Measurements from ENCODE around the gene PACSIN1. TPM values are rescaled to one million over a fixed set of nuclear protein-coding genes. Genes with fewer than 3 reads are reported as not detected.
"Not testable (repeated sequence)": the region's sequence is repeated elsewhere in the genome, so short reads cannot be mapped to it uniquely, and the experiment has no call there.

PACSIN1 gene
- total and polyA plus RNA-seq, 12 donors, result 0.77 to 11.2 (median 5.9) TPM

- DNase-seq (no peak), ATAC-seq (no peak)
- Histone ChIP-seq H3K27ac (no peak overlapping the region), H3K36me3 (no peaks in the 10 kb centered on the region), H3K27me3 (no peaks in the 10 kb centered on the region), H3K9me3 (no peaks in the 10 kb centered on the region), H3K4me1 (no peaks in the 10 kb centered on the region), H3K4me3 (no peak overlapping the region)
- 63 to 74% methylated on average over 7 of the region's 7 CpGs for WGBS, 2 donors
- TF ChIP-seq CTCF (IDR thresholded peaks at IDR 0.05), result no peak
- intact Hi-C loops (cut with DNase I), result no loop called here
Measured at GRCh38 chr6:34484899-34485298, 19.0 kb downstream of the PACSIN1 start.

- H3K36me3 ChIP-seq, result no peaks in the 10 kb centered on the region
- no peaks in the 10 kb centered on the region for H3K4me1 ChIP-seq
- no peak overlapping the region for H3K4me3 ChIP-seq
- peak overlapping the region in 1 of 10 donors; percentile 6 for H3K27ac ChIP-seq
- H3K9me3 ChIP-seq, result no peaks in the 10 kb centered on the region
- ATAC-seq (peak in 1 of 8 donors; percentile 43), DNase-seq (no peak)
- no peak for TF ChIP-seq CTCF (IDR thresholded peaks at IDR 0.05)
- H3K27me3 ChIP-seq, result no peaks in the 10 kb centered on the region
- intact Hi-C loops (cut with DNase I), result no loop called here
- 80 to 83% methylated on average over 14 of the region's 14 CpGs for WGBS, 2 donors
Measured at GRCh38 chr6:34485321-34486060, 19.6 kb downstream of the PACSIN1 start.

- no peak for DNase-seq
- Histone ChIP-seq H3K36me3 (no peaks in the 10 kb centered on the region), H3K27me3 (no peaks in the 10 kb centered on the region), H3K4me3 (no peak overlapping the region), H3K9me3 (no peaks in the 10 kb centered on the region), H3K27ac (no peak overlapping the region), H3K4me1 (no peaks in the 10 kb centered on the region)
- ATAC-seq, result peak in 1 of 8 donors; percentile 23
- no peak for TF ChIP-seq CTCF (IDR thresholded peaks at IDR 0.05)
- 68 to 81% methylated on average over 8 of the region's 8 CpGs for WGBS, 2 donors
- intact Hi-C loops (cut with DNase I), result no loop called here
Measured at GRCh38 chr6:34486106-34486740, 20.3 kb downstream of the PACSIN1 start.

GRCh38 chr6:34486886-34487285 is 21.0 kb downstream of the PACSIN1 start:
- ATAC-seq; H3K36me3 ChIP-seq; DNase-seq; H3K9me3 ChIP-seq; H3K27me3 ChIP-seq; H3K4me1 ChIP-seq; H3K4me3 ChIP-seq; H3K27ac ChIP-seq; intact Hi-C loops (cut with DNase I): not testable (repeated sequence)
- WGBS, 2 donors, result 91 to 93% methylated on average over 8 of the region's 8 CpGs

- Histone ChIP-seq H3K9me3 (no peaks in the 10 kb centered on the region), H3K36me3 (no peaks in the 10 kb centered on the region), H3K4me3 (no peak overlapping the region), H3K27me3 (no peaks in the 10 kb centered on the region), H3K27ac (no peak overlapping the region), H3K4me1 (no peaks in the 10 kb centered on the region)
- ATAC-seq (no peak), DNase-seq (no peak)
- no peak for TF ChIP-seq CTCF (IDR thresholded peaks at IDR 0.05)
- 68 to 86% methylated on average over 5 of the region's 5 CpGs for WGBS, 2 donors
- intact Hi-C loops (cut with DNase I), result no loop called here
Measured at GRCh38 chr6:34487536-34487935, 21.7 kb downstream of the PACSIN1 start.
